K562 (cell line): ENCODE results near the gene AGAP6.
"Not testable (repeated sequence)": the region's sequence is repeated elsewhere in the genome, so short reads cannot be mapped to it uniquely, and the experiment has no call there.

Experiments used
- ARID3B ChIP-seq: fragments of 250-450 bp; sonication (Bioruptor Pico); IDR thresholded peaks from 2 replicates; pipeline ENCODE4 v1.4.0; 2020; ENCODE audit warnings: borderline replicate concordance
- CREM ChIP-seq: IDR thresholded peaks from 2 replicates; pipeline ENCODE4 v1.6.1; 2014; ENCODE audit warnings: antibody characterized with exemption, low read depth
- E2F6 ChIP-seq, 2 experiments: IDR thresholded peaks; 2 replicates each; pipeline ENCODE4 v1.6.1; 2011; ENCODE audit warnings: borderline replicate concordance in 1 of 2, control low read depth in 1 of 2, low read depth in 1 of 2, low read length in 1 of 2, mild to moderate bottlenecking in 1 of 2, mixed read lengths in 1 of 2, moderate library complexity in 1 of 2; ENCODE audit not compliant: insufficient read depth in 1 of 2, insufficient read length in 1 of 2, poor library complexity in 1 of 2, severe bottlenecking in 1 of 2; ENCODE audit errors: extremely low read depth in 1 of 2
- HMGXB4 ChIP-seq: sonication (generic); formaldehyde crosslinking; IDR thresholded peaks from 2 replicates; pipeline ENCODE4 v1.8.1; 2023; ENCODE audit warnings: mild to moderate bottlenecking, missing genetic modification reagents
- HNRNPK ChIP-seq: fragments of 200-400 bp; formaldehyde crosslinking; IDR thresholded peaks from one replicate; pipeline ENCODE4 v1.6.1; 2018; ENCODE audit warnings: mild to moderate bottlenecking, low read depth, low read length; ENCODE audit not compliant: poor library complexity, severe bottlenecking
- POLR2A ChIP-seq: fragments of 450-650 bp; conservative IDR thresholded peaks from 2 replicates; pipeline ENCODE4 v1.6.1; 2016
- RAD51 ChIP-seq: fragments of 450-650 bp; IDR thresholded peaks from 2 replicates; pipeline ENCODE4 v1.7.1; 2016; ENCODE audit warnings: low read depth, mild to moderate bottlenecking, borderline replicate concordance
- REST ChIP-seq, 2 experiments: fragments of 450-650 bp; formaldehyde crosslinking in 1 of 2; IDR thresholded peaks; 2 replicates each; pipeline versions ENCODE4 v1.4.0 to v1.6.1; 2014 to 2020; ENCODE audit warnings: mild to moderate bottlenecking in 2 of 2, borderline replicate concordance in 1 of 2, low read depth in 1 of 2
- ZFP30 ChIP-seq: fragments of 250-450 bp; sonication (Bioruptor Pico); IDR thresholded peaks from 2 replicates; pipeline ENCODE4 v1.8.0; 2022; ENCODE audit warnings: moderate library complexity, mild to moderate bottlenecking, inconsistent platforms, borderline replicate concordance
- ZNF3 ChIP-seq: fragments of 250-450 bp; sonication (Bioruptor Pico); IDR thresholded peaks from 2 replicates; pipeline ENCODE4 v1.5.0; 2021; ENCODE audit warnings: mild to moderate bottlenecking, moderate library complexity
- ZNF592 ChIP-seq: fragments of 450-650 bp; IDR thresholded peaks from 2 replicates; pipeline ENCODE4 v1.6.1; 2017; ENCODE audit warnings: antibody characterized with exemption, mild to moderate bottlenecking

- TF ChIP-seq POLR2A; ZNF3 (CRISPR knock-in tag); HMGXB4 (CRISPR knock-in tag); ZNF592; HNRNPK; ARID3B (CRISPR knock-in tag); ZFP30 (CRISPR knock-in tag); CREM; REST (IDR thresholded peaks at IDR 0.05; ENCODE audit: borderline replicate concordance); REST (CRISPR knock-in tag; IDR thresholded peaks at IDR 0.05; ENCODE audit: low read depth); E2F6 (IDR thresholded peaks at IDR 0.05; ENCODE audit: borderline replicate concordance in 1 of 2, extremely low read depth in 1 of 2, insufficient read depth in 1 of 2, insufficient read length in 1 of 2, low read depth in 1 of 2, low read length in 1 of 2, poor library complexity in 1 of 2, severe bottlenecking in 1 of 2); RAD51: not testable (repeated sequence)
Observed at GRCh38 chr10:49948737-49949136, 39.5 kb upstream of the AGAP6 start.
